22Rv1 (cell line): ENCODE data around the gene GPI.

Source experiments
- ZFX ChIP-seq: fragments of 450-650 bp; IDR thresholded peaks from 2 replicates; pipeline ENCODE4 v1.6.1; 2017; ENCODE audit warnings: antibody characterized with exemption, borderline replicate concordance
- TF ChIP-seq, protein P1 (sequence below): fragments of 450-650 bp; IDR thresholded peaks from 2 replicates; pipeline ENCODE4 v1.5.1; 2017; ENCODE audit warnings: mild to moderate bottlenecking

DNA sequence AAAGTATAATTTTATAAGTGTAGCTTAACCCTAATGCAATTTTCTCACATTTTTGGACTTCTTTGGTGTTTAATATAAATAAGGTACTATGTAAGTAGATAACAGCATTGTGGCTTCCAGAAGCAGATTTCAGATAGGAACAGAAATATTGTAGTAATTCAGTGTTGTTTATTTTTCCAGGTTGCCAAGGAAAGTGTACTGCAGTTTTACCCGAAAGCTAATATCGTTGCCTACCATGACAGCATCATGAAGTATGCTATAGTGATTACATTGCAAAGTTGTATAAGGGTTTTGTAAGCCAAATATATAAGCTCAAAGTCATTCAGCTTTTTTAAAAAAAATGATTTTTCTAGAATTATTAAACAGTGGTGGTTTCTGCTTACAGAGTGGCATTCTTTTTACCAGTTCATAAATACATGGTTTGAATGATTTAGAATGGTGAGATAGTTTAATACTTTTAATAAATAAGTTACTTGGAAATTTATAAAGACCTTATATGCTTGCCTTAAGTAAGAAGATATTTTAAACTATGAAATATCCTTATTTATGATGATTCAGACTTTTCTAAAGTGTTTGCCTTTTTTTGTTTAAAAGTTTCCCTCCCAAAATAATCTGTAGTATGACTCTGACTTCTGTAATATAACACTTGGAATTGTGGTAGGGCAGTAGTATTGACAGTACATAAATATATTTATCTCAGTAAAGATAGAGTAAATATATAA lies 66.8 kb downstream of the GPI start:
- TF ChIP-seq, protein P1, sequence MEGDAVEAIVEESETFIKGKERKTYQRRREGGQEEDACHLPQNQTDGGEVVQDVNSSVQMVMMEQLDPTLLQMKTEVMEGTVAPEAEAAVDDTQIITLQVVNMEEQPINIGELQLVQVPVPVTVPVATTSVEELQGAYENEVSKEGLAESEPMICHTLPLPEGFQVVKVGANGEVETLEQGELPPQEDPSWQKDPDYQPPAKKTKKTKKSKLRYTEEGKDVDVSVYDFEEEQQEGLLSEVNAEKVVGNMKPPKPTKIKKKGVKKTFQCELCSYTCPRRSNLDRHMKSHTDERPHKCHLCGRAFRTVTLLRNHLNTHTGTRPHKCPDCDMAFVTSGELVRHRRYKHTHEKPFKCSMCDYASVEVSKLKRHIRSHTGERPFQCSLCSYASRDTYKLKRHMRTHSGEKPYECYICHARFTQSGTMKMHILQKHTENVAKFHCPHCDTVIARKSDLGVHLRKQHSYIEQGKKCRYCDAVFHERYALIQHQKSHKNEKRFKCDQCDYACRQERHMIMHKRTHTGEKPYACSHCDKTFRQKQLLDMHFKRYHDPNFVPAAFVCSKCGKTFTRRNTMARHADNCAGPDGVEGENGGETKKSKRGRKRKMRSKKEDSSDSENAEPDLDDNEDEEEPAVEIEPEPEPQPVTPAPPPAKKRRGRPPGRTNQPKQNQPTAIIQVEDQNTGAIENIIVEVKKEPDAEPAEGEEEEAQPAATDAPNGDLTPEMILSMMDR = no peak
- TF ChIP-seq ZFX = no peak
